NCI-H748 (cell line): ENCODE results near the gene APC.
"Not testable (repeated sequence)": the region's sequence is repeated elsewhere in the genome, so short reads cannot be mapped to it uniquely, and the experiment has no call there.

Source experiments
- DNase-seq: peaks from one replicate; lab custom pipeline; 2025; ENCODE audit not compliant: unreplicated experiment; lab: John Stamatoyannopoulos, UW

APC gene

DNA sequence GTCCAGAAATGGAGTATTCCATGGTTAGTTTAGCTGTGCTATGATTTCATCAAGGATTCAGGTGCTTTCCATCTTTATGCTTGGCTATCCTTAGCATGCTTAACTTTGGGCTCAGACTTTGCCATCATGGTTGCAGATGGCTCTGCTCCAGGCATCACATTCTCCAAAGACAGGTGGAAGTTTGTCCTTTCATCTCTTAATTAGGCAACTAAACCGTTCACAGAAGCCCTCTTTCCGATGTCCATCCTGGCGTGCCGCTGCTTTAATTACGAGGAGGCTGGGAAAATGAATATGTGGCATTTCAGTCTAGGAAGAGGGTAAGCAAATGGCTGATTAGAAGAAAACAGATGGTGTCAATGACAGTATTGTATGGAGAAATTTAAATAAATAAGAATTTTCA, 24.5 kb upstream of the APC start:
- no peak for DNase-seq

DNA sequence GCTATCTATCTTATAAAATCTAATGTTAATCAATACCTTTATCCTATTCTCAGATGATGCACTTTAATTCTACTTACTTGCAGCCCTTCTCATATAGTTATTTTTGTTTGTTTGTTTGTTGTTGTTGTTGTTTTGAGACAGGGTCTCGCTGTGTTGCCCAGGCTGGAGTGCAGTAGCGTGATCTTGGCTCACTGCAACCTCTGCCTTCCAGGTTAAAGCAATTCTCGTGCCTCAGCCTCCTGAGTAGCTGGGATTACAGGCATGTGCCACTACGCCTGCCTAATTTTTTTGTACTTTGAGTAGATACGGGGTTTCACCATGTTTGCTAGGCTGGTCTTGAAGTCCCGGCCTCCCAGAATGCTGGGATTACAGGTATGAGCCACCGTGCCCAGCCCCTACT, 20.8 kb upstream of the APC start:
- not testable (repeated sequence) for DNase-seq

DNA sequence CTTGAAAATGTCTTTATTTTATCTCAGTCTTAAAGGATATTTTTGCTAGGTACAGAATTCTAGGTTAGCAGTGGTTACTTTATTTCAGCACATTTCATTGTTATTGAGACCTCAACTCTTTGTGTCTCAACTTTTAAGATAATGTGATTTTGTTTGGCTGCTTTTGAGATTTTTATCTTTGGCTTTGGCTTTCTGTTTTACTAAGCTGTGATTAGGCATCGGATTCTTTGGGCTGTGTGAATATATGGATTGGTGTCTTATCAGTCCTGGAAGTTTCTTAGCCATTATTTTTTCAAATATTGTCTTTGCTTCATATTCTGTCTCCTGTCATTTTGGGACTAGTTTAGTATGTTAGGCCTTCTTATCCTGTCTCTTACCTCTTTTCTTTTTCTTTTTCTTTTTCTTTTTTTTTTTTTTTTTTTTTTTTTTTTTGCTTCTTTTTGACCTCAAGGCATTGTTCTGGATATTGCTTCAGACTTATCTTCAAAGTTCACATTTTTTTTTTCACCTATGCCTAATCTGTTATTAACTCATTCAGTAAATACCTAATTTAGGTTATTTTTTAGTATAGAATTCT, 20.1 kb upstream of the APC start:
- DNase-seq, result no peak

DNA sequence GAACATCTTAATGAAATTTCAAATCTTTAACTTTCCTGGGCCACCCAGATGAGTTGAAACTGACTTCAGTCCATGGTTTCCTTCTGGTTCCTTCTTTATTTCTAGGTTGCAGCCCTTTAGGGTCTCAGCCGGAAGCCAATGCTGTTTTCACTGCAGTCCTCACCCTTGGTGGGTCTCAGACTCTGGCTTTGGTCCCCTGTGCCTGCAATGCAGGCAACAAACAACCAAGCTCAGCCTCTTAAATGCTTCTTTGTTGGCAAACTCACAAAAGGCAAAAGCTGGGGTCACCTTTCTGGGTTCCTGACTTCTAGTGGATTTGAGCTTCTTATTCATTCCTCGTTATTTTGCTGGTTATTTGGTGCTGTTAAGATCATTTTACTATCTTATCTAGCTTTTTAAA, 19.3 kb upstream of the APC start:
- no peak for DNase-seq

DNA sequence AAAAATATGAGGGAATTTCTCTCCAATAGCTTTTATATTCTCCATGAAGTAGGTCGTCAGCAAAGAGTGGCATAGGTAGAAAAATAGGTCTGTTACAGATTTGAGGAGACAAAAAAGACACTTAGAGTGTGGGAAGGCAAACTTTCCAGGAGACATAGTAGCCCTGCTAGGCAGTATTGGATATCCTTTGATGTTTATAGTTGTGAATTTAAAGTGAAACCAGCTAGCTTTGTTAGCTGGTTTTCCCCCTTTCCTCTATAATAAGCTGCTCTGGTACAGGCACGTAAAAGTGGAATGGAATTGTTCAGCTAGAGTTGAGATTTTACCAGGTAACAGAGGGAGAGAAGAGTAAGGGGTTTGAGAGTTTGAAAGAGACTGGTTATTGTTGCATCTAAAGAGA, 17.1 kb upstream of the APC start:
- no peak for DNase-seq

DNA sequence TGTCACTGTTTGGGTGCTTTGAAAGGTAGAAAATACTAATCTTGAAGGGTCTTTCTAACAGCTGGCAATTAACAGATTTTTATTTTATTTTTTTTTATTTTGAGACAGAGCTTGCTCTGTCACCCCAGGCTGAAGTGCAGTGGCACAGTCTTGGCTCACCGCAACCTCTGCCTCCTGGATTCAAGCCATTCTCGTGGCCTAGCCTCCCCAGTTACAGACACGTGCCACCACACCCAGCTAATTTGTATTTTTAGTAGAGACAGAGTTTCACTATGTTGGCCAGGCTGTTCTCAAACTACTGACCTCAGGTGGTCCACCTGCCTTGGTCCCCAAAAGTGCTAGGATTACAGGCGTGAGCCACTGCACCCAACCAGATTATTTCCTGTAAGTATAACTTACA, 12.8 kb upstream of the APC start:
- DNase-seq, result no peak

DNA sequence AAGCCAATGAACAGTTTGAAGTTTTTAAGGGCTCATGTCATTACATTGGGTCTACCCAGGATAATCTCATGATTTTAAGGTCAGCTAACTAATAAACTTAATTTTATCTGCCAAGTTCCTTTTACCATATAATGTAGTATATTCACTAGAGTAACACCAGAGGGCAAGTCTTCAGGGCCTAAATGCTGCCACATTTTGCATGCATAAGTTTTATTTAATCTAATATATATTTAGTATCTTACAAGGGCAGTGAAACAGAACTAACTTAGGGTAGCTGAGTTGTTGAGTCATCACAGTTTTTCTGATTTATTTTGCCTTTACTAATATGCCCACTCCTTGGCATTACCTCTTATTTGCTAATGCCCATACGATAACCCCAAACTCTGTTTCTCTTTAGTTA, 8.1 kb upstream of the APC start:
- DNase-seq, result no peak

DNA sequence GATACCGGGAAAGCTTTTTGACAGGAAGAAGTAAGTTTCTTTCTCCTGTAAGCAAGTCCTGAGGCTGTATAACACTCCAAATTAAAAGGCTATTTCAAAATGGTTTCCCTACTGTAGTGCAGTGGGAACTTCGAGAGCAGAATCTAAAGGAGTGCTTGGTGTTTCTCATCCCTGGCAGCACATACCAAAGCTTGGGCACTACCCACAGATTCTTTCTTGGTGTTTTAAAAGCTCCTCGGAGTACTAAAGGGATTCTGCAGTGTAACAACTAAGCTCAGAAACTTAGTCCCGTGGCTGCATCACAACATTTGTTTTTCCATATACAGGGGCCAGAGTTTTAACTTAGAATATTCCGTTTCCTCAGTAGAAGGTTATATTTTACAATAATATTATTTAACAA, 5.6 kb upstream of the APC start:
- no peak for DNase-seq

DNA sequence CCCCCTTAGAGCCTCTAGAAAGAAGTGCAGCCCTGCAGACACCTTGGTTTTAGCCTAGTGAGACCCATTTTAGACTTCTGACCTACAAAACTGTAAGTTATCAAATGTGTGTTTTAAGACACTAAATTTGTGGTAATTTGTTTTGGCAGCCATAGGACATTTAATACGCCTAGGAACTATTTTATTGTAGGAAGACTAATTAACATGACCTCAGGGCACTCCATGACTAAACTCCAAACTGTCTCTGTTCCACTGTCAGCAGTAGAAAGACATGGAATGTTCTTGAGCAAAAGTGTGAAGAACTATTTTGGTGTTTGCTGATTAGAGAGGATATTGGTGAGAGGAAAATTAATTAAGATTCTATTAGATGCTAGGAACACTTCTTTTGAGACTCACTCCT, 4.1 kb upstream of the APC start:
- DNase-seq, result no peak

DNA sequence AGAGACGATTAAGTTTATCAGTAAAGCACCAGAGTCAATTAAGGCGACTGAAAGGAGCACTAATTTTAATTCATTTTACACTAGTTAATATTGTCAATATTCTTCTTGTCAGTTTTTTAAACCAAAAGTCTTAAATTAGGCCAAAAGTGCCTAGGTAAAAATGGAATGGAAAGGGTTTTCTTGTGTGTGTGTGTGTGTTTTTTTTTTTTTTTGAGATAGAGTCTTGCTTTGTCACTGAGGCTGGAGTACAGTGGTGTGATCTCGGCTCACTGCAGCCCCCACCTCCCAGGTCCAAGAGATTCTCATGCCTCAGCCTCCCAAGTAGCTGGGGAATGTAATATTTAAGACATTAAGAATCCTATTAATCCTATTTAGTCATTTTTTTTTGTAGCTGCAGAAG, 3.1 kb upstream of the APC start:
- no peak for DNase-seq

DNA sequence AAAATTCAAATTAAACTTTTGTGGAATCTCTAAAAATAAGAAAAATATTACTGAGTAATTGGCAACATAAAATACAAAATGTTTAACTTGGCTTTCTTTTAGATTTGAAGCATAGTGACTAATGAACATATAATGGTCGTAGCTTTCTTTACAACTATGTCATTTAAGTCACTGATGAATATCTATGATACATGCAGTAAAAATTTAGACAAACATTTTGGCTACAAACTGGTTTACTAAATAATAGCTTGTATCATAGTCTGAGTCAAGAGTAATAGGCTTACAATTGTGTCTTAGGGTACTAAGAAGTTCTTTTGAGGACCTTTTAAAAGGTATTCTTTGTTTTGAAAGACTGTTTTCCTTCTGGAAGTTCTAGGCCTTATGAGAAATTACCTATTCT, 2.0 kb upstream of the APC start:
- DNase-seq, result no peak

DNA sequence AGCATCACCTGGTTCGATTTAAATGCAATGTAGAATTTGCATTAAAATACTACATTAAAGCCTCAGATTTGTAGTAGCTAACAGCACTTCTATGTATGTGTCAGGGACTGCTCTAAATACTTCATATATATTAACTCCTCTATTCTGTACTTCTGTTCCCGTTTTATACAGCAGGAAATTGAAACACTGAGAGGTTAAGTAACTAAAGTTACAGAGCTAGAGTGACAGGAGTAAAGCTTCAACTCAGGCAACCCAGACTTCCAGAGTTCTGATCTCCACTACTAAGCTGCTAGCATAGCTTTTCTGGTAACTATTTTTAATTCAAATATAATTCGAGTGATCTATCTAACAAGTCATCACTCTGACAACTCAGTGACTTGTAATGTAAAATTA, 619 bp upstream of the APC start:
- DNase-seq, result no peak

DNA sequence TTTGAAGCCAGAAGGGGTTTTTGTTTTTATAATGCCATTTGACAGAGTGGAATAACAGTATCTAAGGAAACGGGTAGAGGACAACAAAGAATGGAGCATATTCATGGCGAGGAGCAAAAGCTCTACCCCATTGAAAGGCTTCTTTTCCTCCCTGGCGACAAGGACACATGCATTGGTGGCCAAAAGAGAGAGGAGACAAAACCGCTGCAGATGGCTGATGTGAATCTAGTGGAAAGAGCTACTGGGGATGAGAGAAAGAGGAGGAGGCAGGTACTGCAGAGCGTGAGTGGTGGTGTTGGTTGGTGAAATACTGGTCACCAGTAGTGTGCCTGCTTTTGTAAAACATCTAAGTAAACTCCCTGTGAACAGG, 491 bp downstream of the APC start:
- DNase-seq, result peak; percentile 40

DNA sequence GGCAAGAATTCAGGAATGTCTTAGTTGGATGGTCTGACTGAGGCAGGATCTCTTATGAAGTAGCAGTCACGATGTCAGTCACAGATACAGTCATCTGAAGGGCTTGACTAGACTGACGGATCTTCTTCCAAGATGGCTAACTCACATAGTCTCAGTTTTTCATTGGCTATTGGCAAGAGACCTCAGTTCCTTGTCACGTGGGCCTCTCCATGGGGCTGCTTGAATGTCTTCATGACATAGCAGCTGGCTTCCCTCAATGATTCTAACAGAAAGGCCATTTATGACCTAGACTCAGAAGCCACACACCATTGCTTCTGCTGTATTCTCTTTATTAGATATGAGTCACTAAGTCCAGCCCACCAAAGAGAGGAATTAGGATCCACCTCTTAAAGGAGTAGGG, 4.7 kb downstream of the APC start:
- DNase-seq, result no peak

DNA sequence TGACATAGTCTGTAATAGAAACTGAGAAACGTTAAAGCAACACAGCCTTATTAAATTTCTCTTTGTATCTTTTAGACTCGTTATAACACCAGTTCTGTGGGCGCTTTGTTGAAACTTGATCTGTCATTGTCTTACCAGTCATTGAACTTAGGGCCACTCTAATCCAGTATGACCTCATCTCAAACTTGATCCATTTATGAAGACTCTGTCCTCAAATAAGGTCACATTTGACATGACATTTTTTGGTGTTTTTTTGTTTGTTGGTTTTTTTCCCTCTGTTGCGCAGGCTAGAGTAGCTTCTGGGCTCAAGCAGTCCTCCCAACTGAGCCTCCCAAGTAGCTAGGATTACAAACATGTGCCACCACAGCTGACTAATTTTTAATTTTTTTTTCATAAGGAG, 5.9 kb downstream of the APC start:
- no peak for DNase-seq

DNA sequence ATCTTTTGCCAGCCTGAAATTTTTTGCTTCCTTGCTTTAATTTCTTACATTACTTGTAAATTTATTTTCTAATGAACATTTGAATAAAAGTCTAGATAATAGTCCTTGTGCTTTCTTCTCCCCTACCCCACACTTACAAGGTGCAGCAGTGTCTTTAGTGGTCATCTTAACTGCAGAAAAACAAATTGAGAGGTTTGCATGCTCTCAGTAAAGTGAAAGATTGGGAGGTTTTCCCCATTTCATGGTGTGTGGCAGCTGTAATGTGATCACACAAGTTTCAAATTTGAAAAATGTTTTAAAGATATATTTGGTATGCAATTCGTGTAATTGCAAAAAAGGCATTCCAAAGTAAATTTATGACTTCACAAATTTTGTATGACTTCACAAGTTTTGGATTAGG, 14.7 kb downstream of the APC start:
- DNase-seq, result no peak

DNA sequence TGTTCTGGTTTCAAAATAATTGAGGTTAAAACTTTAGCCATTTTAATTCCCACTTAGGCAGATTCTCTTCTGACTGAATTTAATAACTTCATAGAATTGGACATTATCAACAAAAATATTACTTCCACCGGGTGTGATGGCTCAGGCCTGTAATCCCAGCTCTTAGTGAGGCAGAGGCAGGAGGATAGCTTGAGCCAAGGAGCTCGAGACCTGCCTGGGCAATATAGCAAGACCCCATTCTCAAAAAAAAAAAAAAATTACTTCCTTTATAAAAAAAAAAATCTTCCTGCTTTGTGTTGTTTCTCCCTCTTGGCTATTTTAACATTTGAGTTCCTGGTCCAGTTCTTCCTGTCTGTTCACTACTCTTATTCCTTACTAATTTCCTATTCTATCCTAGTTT, 18.0 kb downstream of the APC start:
- no peak for DNase-seq

DNA sequence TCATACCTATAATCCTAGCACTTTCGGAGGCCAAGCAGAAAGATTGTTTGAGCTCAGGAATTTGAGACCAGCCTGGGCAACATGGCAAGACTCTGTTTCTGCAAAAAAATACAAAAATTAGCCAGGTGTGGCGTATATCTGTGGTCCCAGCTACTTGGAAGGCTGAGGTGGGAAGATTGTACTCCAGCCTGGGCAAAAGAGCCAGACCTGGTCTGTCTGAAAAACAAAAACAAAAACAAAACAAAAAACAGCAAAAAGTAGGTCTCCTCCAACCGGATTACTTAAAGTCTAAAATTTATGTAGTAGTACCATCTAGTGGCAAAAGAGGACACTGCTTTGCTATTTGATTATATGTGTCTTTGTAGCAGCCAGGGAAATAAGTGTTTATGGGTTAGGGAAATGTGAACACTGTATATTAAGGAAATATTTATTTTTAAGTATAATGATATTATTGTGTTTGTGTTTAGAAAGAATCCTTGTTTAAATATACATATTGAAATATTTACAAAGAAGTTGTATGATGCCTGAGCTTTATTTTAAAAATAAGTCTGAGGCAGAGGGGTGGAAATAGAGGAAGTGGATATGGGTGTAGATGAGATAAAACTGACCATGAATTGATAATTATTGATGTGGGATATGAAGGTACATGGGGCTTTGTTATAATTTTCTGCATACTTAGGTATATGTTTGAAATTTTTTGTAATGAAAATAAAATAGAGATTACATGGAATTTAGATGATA, 20.0 kb downstream of the APC start:
- peak; percentile 56 for DNase-seq

DNA sequence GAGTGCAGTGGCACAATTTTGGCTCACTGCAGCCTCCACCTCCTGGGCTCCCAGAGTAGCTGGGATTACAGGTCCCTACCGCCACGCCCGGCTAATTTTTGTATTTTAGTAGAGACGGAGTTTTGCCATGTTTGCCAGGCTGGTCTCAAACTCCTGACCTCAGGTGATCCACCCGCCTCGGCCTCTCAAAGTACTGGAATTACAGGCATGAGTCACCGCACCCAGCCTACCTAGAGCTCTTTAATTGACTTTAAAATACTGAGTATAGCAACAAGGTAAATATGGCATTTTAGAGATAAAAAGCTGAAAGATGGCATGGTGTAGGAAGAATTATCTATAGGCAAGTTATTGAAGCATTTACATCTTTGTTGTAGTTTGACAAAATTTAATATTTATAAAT, 21.0 kb downstream of the APC start:
- no peak for DNase-seq

DNA sequence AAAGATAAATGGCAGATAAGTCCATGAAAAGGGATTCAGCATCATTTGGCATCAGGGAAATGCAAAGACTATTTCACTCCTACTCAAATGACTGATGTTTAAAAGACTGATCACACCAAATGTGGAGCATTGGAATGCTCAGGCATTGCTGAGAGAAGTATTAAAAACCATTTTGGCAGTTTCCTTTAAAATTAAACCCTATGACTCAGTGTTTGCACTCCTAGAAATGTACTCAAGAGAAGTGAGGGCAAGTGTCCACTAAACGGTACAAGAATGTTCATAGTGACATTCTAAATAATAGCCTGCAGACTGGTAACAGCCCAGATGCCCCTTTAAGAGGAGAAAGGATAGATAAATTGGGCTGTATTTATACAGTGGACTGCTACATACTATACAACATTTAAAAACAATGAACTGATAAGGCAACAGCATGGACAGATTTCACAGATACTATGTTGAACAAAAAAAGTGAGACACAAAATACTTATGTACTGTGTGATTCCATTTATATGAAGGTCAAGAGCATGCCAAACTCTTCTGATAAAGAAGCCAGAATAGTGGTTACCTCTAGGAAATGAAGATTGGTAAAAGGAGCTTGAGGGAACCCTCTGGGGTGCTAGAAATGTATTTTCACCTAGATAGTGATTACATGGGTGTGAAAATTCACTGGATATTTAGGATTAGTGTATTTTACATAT, 24.6 kb downstream of the APC start:
- DNase-seq, result no peak

DNA sequence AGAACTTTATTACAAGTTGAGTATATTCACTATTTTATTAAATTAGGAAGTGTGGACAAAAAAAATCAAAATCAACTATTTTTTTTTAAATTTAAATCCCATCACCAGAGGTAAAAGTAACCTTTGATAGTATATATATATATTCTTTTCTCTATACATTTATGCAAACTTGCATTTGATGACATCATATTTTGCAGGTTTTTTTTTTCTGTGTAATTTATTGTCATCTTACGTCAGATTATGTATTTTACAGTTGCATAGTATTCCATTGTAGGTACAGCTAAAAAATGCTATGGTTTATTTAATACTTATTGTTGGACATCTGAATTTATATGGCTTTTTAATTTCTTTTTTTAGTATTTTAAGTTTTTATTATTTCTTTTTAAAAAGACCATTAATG, 25.5 kb downstream of the APC start:
- no peak for DNase-seq

DNA sequence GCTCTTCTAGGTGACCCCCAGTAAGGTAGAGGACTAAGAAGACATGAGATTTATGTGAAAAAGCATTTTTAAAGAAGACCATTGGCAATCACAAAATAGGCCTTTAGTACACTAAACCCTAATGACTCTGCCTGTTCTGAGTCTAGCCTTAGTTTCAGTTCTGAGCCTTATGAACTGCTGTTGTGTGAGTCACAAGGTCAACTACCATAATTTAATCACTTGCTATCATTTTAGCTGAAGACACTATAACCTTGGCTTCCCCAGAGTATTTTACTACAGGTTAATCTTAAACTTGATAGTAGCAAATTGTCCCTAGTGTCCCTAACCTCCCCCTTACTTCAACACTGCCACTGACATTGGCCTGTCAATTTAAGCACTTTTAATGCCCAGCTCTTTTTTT, 34.4 kb downstream of the APC start:
- no peak for DNase-seq
